D341Med (cell line): ENCODE measurements around the gene CKAP4.
"Not testable (repeated sequence)": the region's sequence is repeated elsewhere in the genome, so short reads cannot be mapped to it uniquely, and the experiment has no call there.

ENCODE experiments used
- DNase-seq: peaks from one replicate; pipeline ENCODE4 v3.0.0; 2012; ENCODE audit warnings: low spot score

The CKAP4 gene, protein sequence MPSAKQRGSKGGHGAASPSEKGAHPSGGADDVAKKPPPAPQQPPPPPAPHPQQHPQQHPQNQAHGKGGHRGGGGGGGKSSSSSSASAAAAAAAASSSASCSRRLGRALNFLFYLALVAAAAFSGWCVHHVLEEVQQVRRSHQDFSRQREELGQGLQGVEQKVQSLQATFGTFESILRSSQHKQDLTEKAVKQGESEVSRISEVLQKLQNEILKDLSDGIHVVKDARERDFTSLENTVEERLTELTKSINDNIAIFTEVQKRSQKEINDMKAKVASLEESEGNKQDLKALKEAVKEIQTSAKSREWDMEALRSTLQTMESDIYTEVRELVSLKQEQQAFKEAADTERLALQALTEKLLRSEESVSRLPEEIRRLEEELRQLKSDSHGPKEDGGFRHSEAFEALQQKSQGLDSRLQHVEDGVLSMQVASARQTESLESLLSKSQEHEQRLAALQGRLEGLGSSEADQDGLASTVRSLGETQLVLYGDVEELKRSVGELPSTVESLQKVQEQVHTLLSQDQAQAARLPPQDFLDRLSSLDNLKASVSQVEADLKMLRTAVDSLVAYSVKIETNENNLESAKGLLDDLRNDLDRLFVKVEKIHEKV

DNA sequence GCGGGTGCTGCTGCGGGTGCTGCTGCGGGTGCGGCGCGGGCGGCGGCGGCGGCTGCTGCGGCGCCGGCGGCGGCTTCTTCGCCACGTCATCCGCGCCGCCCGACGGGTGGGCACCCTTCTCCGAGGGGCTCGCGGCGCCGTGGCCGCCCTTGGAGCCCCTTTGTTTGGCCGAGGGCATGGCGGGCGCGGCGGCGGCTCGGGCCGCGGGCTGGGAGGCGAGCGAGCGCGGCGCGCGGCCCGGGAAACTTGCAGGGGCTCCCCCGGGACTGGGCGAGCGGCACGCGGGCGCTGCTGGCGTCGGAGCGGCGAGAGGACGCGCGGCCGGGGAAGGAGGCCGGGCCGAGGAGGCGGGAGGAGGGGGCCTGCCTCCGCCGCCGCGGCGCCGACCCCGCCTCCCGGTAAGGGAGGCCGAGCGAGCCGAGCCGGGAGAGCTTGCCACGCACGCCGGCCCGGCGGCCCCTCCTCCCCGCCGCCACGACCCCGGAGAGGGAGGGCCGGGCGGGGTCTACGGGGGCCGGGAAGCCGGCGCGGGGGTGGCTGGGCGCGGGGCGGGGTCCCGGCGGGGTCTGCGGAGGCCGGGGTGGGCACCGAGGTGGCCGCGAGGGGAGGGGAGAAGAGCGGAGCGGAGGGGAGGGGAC lies at the start of gene CKAP4:
Gene CKAP4, minus strand, starts transcription at position 347 of the 638 bp plus-strand sequence. Its CDS starts 169 bp downstream, at position 178.
- DNase-seq, result peak; percentile 92

DNA sequence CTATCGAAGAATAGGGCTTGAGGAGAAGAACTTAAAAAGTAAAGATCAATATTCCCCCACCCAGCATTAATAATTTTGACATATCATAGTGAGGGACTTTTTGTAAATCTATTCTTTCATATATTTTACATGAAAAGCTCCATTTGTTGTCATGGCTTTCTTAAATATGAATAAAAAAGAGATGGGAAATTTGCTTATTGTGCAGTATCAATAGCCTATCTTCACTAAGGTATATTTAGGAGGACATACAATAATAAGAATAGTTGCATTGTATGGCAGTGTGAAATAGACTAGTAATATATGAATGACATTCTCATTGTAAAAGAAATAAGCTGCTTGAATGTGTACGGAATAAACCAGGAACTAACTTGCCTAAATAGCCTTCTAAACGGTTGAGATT lies 49.3 kb upstream of the CKAP4 start:
- DNase-seq, result no peak

DNA sequence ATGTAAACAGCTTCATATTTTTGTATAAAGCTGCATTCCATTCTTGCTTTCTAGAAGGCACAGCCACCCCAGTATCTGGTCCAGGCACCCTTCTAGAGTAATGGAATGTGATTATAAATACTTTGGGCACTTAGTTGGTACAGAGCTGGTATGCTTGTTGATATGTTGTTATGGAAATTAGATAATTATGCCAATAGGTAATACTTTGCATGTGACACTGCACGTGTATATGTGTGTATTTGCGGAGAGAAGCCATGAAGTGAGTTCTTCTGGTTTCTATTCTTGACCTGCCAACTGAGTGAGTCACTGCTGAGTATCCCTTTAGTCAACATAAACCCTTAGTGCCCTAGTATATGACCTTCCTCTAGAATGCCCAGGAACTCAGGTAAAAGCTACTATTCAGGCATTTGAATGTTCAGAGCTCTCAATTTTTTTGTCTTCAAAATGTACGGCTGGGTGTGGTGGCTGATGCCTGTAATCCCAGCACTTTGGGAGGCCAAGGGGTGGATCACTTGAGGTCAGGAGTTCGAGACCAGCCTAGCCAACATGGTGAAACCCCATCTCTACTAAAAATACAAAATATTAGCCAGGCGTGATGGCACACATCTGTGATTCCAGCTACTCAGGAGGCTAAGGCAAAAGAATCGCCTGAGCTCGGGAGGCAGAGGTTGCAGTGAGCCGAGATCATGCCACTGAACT lies 48.5 kb upstream of the CKAP4 start:
- no peak for DNase-seq

DNA sequence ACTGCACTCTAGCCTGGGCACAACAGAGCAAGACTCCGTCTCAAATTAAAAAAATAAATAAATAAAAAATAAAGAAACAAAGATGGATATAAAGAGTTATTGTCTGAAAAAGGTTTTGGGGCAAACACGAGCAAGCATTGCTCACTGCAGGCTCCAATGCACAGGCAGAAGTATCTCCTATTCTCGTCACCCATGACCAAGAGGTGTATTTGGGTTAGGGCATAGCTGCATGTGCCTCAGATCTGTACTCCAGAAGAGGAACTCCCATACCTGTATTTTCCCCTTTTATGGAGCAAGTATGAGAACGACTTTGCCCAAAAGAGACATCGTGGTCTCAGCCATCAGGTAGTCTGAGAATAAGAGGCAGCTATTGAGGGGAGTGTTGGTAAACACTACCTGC lies 44.5 kb upstream of the CKAP4 start:
- DNase-seq, result no peak

DNA sequence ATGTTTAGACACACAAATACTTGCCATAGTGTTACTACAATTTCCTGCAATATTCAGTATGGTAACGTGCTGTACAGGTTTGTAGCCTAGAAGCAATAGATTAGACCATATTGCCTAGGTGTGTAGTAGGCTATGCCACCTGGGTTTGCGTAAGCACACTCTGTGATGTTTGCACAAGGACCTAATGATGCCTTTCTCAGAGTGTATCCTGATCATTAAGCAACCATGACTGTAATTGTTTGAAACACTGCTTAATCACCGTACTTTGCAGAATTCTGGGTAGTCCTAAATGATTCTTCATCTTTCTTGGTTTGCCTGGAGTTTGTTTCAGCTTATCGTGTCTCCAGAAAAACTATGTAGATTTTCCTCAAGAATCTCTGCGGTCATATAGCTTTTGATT lies 43.5 kb upstream of the CKAP4 start:
- DNase-seq, result no peak

DNA sequence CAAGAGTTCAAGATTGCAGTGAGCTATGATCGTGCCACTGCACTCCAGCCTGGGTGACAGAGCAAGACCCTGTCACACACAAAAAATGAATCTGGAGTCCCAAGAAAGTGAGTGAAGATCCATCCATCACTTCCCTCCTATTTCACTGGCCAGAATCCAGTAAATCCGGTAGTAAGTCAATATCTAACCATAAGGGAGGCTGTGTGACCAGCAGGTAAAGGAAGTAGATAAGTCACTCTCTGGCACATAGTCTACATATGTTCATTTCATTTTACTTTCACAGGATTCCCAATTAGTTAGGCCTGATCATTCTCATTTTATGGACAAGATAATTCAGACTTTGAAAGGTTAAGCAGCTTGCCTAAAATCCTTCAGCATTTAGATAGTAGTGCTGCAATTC lies 42.8 kb upstream of the CKAP4 start:
- DNase-seq, result no peak

DNA sequence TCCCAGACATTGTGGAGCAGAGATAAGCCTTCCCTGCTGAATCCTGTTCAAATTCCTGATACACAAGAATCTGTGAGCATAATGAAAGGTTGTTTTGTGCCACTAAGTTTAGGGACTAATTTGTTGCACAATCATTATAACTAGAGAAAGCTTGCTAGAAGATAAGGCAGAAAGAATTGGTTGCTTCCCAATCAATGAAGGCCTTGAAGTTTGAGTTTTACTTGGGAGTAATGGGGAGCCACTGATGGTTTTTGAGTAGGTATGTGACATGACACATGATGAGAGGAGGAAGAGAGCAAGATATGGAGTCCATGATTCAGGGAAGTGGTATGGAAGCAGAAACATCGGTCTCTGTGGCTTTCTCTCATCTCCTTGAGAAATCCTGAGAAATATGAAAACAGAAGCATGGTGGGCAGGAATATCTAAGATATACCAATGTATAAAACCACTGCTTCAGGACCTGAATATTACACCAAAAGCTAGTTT lies 41.4 kb upstream of the CKAP4 start:
- no peak for DNase-seq

DNA sequence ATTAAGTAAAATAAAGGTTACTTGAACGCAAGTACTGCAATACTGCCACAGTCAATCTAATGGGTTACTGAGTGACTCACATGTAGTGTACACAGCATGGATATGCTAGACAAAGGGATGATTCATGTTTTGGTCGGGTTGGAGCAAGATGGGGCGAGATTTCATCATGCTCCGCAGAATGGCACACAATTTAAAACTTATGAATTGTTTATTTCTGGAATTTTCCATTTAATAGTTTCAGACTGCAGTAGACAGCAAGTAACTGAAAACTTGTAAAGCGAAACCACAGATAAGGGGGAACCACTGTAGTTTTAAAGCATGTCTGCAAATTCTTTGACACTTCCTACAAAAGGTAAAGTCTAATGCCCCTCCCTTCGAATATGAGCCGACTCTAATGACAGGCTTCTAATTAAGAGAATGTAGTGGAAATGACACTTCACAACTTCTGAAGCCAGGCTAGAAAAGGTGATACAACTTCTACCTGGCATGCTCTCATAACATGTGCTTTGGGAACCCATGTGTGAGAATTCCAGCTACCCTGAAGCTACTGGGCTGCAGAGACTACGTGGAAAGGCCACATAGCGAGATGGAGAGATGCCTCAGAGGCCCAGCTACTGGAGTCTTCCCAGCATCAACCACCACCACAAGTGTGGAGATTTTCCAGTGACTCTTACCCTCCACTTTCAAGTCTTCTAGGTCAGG lies 40.8 kb upstream of the CKAP4 start:
- DNase-seq, result no peak

DNA sequence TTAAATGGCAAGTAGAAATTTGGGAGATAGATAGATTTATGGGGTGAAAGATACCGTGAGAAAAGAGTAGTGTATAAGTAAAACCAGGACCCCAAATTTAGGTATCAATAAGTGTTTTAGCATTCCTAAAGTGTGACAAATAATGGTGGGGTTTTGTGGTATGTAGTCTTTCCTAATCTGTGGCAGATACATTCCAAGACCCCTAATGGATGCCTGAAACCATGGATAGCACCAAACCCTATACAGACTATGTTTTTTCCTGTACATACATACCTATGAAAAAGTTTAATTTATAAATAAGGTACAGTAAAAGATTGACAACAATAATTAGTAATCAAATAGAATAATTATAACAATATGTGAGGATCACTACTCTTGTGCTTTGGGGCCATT lies 40.3 kb upstream of the CKAP4 start:
- no peak for DNase-seq

DNA sequence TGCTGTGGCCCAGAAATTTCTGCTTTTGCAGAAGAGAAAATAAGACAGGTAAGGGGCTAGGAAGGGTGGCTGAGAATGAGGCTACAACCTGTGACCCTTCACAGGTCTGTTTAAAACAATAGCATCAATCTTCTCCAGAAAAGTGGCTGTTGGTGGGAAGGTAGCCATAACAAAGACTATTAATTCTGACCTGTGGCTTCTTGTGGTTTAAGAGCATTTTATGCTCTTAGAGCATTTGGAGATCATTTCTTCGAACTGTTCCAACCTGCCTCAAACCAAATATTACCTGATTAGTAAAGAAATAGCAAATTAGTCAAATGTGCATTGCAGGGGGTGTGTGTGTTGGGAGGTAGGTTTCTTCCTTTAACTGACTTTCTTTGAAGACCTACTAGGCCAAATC lies 39.5 kb upstream of the CKAP4 start:
- DNase-seq, result no peak

DNA sequence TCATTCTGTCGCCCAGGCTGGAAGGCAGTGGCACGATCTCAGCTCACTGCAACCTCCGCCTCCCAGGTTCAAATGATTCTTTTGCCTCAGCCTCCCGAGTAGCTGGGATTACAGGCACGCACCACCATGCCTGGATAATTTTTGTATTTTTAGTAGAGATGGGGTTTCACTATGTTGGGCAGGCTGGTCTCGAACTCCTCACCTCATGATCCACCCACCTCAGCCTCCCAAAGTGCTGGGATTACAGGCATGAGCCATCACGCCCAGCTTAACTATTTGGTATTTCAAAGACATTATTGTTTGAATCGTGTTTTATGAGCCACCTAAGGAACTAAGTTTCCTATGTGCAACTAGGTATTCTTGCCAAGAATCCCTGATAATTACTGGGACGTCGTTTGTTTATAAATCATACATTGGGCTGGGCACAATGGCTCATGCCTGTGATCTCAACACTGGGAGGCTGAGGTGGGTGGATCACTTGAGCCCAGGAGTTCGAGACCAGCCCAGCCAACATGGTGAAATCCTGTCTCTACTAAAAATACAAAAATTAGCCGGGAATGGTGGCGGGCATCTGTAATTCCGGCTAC lies 38.8 kb upstream of the CKAP4 start:
- not testable (repeated sequence) for DNase-seq

DNA sequence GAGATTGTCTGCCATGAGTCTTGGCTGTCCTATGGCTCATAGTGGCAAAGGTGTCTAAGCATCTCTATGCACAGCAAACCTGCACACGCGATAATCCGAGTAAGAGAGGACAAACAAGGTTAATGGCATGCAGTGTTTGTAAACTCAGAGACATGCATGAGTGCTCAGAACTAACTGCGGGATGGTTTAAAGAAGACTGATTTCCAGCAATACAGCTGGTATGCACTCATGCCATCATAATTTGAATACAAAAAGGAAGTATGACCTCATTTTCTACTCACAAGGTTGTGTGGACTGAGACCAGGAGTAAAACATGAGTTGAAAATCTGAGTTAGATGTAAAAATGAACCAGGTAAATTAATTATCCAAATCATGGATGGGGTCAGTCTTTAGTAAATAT lies 38.2 kb upstream of the CKAP4 start:
- no peak for DNase-seq

DNA sequence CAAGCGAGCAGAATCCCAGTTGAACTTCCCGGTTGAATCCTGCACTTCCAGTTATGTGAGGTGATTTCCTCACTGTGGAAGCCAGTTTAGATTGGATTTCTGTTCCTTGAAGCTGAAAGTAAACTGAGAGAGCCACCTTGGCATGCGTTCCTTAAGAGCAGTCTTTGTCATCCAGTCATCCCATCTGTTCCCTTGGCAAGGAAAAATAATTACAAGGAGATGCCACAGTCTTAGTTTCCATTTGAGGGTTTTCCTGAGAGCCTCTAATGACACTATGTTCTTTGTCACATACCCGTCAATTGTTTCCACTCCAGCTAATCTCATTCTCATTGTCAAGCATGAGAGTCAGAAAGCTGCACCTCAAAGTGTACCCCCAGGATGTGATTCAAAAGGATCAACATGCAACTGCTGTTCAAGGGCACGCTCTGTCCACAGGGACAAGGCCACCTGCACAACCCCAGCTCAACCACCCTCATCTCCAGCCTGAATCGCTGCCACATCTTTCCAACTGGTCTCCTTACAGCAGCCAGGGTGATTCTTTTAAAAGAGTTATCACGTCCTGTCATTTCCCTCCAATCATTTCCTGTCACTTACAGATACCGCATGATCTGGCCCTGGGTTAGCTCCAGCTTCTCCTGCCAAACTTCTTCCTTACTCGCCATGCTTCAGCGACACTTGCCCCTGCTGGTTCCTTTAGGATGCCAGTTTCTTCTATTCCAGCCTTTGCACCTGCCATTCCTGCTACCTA lies 36.7 kb upstream of the CKAP4 start:
- no peak for DNase-seq

DNA sequence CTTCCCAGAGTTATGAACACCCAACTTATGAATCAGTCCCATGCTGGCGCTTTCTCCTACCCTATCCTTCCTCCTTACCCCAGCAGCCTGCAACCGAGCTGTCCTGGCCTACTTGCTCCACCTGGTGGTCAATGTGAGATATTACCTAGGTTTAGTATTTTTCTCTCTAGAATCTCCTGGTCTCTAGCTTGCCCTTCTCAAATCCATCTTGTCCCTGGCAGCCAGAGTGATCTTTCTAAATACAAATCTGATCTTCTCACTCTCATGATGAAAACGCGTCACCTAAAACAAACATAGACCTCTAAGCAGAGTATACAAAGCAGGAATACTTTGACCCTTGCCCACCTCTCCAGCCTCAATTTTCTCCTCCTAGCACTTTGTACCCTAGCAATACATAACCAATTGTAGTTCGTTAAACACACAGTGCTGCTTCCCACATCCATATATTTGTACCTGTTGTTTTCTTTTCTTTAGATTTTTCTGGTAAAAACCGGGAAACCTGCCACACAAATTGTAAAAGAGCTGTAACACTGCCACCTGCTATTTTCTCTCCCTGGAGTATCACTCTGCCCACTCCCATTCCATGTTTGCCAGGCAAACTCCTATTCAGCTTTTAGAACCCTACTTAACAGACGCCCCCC lies 34.8 kb upstream of the CKAP4 start:
- peak; percentile 76 for DNase-seq

DNA sequence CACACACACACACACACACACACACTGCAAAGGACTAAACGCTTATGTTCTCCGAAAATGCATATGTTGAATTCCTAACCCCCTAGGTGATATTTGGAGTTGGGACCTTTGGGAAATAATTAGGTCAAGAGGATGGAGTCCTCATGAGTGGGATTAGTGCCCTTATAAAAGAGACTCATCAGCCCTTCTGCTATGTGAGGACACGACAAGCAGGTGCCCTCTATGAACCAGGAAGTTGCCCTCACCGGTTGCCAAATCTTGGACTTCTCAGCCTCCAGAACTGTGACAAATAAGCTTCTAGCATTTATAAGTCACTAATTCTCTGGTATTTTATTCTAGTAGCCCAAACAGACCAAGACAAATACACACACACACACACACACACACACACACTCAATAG lies 34.0 kb upstream of the CKAP4 start:
- DNase-seq, result no peak

DNA sequence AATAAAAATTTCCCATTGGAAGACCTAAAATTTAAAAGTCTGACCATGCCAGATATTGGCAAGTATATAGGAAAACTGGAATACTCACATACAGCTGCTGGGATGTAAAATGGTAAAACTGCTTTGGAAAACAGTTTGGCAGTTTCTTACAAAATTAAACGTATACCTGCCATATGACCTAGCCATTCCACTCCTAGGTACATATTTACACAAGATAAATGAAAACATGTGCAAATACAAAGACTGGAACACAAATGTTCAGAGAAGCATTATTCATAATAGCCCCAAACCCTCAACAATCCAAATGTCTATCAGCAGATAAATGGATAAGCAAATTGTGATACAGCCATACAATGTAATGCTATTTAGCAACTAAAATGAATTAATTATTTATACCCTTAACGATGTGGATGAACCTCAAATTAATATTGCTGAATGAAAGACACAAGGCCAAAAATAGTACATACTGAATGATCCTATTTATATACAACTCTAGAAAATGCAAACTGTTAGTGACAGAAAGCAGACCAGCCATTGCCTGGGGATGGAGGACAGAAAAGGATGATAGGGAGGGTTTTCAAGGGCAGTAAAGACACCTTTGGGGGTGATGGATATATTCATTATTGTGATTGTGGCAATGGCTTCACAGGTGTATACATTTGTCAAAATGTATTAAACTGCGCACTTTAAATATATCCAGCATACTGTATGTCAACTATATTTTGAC lies 33.4 kb upstream of the CKAP4 start:
- DNase-seq, result no peak

DNA sequence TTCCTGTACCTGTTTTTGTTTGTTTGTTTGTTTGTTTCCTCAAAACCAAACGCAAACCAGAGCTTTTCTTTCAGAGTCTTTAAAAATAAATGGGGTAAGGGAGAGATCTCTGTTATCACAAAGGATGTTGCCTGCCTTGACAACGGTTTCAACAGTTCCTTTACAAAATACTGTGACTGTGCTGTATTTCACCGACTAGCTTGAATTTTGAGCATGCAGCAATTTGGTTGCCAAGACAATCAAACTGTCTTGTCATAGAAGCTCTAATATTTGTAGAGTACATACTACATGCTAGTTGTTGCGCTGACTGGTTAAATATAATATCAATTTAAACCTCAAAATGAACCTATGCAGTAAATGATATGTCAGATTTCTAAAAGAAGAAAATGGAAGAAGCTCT lies 32.3 kb upstream of the CKAP4 start:
- DNase-seq, result no peak

DNA sequence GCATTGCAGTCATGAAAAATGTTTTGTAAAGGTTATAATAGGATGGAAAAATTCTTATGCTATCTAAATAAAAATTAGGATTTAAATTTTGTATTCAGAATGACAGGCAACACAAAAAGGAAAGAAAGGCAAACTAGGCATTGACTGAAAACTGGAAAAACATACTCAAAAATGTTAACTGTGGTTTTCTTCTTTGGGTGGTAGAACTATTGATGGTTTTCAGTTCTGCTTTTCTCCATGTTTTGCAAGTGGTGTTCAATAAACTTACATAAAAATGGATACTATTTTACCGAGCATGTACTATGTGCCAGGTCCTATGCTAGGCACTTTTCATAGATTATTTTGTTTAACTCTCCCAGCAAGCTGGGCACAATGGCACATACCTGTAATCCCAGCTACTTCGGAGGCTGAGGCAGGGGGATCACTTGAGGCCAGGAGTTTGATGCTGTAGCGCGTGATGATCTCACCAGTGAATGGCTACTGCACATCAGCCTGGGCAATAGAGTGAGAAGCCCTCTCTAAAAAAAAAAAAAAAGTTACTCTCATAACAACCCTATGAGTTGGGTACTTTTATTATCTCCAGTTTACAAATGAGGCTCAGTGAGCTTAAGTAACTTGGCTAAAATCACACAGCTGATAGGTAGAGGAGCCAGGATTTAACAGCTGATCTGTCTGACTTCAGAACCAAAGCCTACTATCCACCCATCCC lies 28.4 kb upstream of the CKAP4 start:
- DNase-seq, result no peak

DNA sequence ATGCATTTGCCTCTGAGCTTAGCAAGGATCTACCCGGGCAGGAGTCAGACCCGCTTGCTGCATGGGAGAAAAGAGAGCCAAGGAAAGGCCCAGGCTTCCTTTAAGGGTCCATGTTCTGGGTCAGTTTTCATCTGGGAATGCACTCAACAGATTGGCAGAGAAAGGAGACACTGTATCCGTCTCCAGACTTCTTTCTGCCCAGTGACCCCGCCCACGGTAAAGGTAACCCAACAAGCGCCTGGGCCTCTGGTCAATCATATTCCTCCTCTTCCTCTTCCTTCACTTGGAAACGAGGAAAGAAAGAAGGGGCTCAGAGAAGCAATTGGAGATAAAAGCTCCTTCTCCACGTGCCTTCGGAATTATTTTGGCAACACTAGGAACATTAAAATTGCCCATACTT lies 27.6 kb upstream of the CKAP4 start:
- no peak for DNase-seq
